HTR-8/SVneo (cell line): Measurements from ENCODE around the gene MTCL1.

Source experiments
- DNase-seq: peaks from one replicate; pipeline ENCODE4 v3.0.0; 2011; ENCODE audit warnings: low spot score, mixed read lengths; ENCODE audit not compliant: insufficient read length
- FAIRE-seq: peaks from 2 replicates; lab custom pipeline; 2011; peaks lifted over from hg19 to GRCh38; lab: Jason Lieb, UNC

MTCL1 gene

GRCh38 chr18:8803063-8803795 lies 97.9 kb downstream of the MTCL1 start:
- DNase-seq (no peak), FAIRE-seq (no peak)

- no peak for FAIRE-seq
These were observed 98.6 kb downstream of the MTCL1 start for GRCh38 chr18:8803957-8804356.

DNA sequence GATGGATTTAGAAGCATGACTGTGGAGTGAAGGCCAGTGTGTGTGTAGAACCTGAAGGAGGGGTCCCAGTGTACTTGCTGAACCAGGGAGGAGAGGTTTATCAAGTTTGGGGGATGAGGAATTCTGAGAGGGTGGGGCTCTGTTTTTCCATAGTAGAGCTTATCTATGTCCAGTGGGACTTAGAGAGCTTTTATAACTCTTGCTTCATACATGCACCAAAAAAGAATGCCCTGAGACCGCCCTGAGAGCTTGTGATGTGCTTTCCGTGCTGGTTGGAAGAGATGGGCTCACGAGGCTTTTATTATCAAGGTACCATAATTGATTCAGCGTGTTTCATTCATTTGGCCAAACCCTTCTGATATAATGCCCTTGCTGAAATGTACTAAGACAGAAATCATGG lies 100.2 kb downstream of the MTCL1 start:
- DNase-seq, result no peak

More at GRCh38 chr18:8803957-8804356, 98.6 kb downstream of the MTCL1 start:
- DNase-seq, result no peak

DNA sequence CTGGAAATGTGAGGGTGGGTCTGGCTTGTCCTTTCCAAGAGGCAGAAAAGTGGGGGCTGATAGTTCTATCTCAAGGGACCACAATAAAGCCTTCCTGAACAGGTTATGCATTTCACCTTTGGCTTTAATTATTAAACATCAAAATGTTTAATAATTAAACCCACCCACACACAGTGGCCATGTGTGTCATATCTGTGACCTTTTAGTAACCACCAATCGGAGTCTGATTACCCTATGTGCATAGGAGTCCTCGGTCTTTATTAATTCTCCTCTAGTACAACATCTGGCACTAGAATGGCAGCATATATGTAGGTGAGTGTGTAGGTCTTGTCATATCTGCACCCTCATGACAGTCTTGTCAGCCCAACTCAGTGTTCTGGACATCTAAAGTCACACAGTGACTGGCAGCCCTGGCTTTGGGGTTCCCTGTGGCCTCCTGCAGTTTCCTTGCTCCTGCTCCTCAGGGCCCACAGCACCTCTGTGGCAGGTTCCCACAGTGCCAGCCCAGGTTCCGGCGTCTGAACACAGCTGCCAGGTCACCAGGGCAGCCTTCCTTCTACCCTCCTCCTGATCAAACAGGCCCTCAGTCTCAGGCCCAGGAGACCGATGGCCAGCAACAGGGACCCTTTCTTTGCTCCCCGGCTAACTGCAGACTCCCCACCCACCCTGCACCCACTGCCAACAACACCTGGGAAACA lies 100.9 kb downstream of the MTCL1 start:
- FAIRE-seq (no peak), DNase-seq (no peak)

More for the DNA sequence above, 100.2 kb downstream of the MTCL1 start:
- no peak for FAIRE-seq

- DNase-seq (no peak), FAIRE-seq (no peak)
These were observed 101.6 kb downstream of the MTCL1 start for GRCh38 chr18:8806798-8807487.

DNA sequence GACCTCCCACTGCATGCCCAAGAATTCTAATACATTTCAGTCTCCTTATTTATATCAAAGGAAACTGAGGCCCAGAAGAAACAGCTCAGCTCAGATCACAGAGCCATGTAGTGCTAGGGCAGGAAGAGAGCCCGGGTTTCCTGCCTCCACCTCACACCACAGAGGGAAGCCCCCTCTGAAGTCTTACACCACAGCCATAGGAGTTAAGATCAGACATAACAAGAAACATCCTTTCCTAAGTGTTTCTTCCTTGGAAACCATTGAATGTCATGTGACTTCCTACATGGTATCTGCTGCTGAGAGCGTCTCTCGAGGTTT lies 102.1 kb downstream of the MTCL1 start:
- no peak for DNase-seq
- no peak for FAIRE-seq

- no peak for FAIRE-seq
- no peak for DNase-seq
These were observed 102.6 kb downstream of the MTCL1 start for GRCh38 chr18:8808001-8808400.

GRCh38 chr18:8809514-8809913 lies 104.2 kb downstream of the MTCL1 start:
- DNase-seq (no peak), FAIRE-seq (no peak)

DNA sequence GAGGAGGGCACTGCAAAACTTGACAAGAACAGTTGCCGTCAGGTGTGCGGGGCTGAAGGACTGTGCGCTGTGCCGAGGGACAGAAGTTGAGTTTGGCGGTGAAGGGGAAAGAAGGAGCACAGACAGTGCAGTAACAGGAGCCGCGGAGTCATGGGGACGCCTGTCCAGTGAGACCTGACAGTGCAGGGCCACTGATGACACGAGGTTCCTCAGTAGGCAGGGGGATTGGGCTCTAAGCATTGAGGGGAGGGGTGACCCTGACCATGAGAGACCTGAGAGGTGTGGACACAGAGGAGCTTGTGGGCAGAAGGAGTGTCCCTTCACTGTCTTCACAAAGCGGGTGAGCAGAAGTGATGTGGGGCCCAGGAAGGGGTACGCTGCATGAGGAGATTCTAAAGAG lies 104.8 kb downstream of the MTCL1 start:
- DNase-seq, result no peak
- FAIRE-seq, result no peak

DNA sequence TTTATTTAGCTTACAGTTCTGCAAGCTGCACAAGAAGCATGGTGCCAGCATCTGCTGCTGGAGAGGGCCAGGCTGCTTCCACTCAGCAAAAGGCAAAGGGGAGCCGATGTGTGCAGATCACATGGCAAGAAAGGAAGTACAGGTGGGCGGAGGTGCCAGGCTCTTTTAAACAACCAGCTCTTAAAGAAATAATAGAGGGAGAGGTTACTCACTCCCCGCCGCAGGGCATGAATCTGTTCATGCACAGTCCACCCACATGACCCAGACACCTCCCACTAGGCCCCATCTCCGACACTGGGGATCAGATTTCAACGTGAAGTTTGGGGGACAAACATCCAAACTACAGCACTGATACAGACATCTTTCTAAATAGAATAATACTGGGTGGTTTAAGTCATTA lies 105.8 kb downstream of the MTCL1 start:
- no peak for FAIRE-seq
- no peak for DNase-seq

DNA sequence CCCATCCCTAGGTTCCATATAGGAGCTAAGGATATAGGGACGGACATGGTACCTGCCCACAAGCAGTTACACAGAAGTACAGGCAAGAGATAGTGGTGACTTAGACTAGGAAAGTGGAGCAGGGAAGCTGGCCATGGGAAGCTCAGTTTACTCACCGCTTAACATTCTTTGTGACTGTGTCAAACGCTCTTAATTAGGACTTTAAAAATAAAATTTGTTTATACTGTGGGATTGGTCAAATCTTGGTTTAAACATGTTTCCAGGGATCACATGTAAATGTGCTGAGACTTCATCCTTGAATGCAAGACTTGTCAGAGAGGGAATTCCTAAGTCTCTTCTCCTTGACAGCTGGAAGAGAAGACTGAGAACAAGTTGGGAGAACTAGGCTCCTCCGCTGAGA lies 107.3 kb downstream of the MTCL1 start:
- DNase-seq, result no peak
- no peak for FAIRE-seq

GRCh38 chr18:8813611-8814010 lies 108.3 kb downstream of the MTCL1 start:
- no peak for FAIRE-seq
- DNase-seq, result no peak

DNA sequence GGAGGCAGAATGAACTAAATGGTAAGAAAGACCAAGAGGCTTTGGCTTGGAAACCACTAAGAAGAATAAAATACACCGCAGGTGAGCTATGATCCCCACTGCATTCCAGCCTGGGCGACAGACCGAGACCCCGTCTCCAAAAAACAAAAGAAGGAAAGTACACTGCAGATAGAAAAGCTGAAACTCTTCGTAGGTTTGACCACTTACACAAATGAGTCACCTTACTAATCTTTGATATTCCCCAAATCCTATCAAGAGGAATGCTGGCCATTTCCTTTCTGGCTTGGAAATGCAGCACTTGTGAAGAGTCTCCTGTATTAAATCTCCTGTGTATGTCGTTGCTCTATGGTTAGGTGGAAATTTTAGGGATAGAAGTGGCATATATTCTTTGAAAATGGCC lies 108.8 kb downstream of the MTCL1 start:
- no peak for DNase-seq

DNA sequence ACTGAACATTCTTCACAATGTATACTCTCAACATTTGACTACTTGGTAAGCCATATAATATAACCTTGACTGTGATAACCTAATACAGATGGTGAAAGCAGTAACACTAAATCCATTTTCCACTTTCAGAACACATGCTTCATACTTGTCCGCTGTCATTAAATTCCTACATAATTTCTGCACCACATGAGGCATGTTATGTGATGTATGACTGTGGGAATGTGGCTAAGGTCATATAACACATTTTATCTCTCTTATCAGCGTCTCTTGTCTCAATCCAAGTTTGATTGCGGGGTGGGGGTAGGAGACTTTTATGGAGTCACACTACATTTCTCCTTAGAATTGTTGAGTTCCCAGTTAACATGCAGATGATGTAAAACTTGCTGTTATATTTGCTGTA lies 110.9 kb downstream of the MTCL1 start:
- FAIRE-seq, result no peak
- DNase-seq, result no peak

More for the DNA sequence above, 108.8 kb downstream of the MTCL1 start:
- FAIRE-seq, result no peak

GRCh38 chr18:8816816-8817215 lies 111.5 kb downstream of the MTCL1 start:
- no peak for FAIRE-seq

GRCh38 chr18:8818982-8819381 lies 113.6 kb downstream of the MTCL1 start:
- no peak for DNase-seq
- FAIRE-seq, result no peak

More at GRCh38 chr18:8816816-8817215, 111.5 kb downstream of the MTCL1 start:
- no peak for DNase-seq

DNA sequence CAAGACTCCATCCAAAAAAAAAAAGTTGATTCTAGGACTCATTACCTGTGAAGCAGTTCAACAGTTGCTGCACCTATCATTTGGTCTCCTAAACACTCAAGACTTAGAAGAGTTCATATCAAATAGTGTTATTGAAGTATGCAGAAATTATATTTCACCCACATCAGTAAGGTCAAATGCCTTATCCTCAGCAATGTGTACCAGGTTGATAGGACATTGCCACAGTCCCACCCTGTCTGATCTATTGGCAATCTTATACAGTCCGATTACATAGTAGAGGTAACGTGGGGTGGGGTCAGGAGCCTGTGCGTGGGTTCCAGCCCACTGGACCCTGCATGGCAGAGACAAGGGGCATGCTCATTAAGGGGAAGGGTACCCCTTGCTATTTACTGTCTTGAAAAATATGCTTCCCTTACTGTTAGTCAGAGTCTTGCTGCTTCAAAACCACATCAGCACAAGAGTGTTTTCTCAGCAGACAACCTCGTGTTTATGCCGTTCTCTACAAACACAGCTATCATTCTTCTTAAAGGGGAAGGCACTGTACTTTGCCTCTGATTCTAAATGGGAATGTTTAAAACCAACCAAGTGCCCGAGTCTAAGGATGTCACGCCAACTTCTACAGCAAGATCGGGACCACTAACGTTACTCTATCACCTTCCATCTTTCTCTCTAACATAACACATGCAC lies 115.2 kb downstream of the MTCL1 start:
- DNase-seq (no peak), FAIRE-seq (no peak)

GRCh38 chr18:8821083-8821465 lies 115.7 kb downstream of the MTCL1 start:
- no peak for FAIRE-seq
- no peak for DNase-seq

- no peak for FAIRE-seq
- no peak for DNase-seq
These were observed 116.2 kb downstream of the MTCL1 start for GRCh38 chr18:8821531-8821930.

- DNase-seq (no peak), FAIRE-seq (no peak)
These were observed 117.3 kb downstream of the MTCL1 start for GRCh38 chr18:8822643-8823042.

- FAIRE-seq (no peak), DNase-seq (no peak)
These were observed 118.2 kb downstream of the MTCL1 start for GRCh38 chr18:8823530-8823929.
